ENCODE data around the gene PTPRT. TPM values are rescaled to one million over a fixed set of nuclear protein-coding genes. Genes with fewer than 3 reads are reported as not detected.

PTPRT gene
- total RNA-seq, 1 donor from 2014 or later, result 0.11 TPM

DNA sequence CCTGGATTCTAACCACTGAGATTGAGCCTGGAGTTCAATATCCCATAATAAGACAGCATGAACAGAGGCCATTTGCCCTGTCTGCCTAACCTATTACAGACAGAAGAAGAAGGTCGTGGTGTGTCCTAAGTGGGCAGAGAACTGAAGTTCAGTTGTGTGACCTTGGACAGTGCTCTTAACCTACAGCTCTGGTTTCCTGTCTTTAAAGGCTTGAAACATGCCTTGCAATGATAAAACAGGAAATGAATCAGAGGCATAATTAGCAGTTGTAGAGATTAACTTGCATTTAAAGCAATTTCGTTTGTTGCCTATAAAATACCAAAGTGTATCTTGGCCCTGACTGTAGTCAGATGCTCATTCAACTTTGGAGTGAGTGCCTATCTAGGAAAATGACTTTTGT, 1064.3 kb downstream of the PTPRT start:
- ATAC-seq (ENCODE audit: poor library complexity) (no peak), DNase-seq (no peak)
- intact Hi-C loops (cut with DNase I), result no loop called here

DNA sequence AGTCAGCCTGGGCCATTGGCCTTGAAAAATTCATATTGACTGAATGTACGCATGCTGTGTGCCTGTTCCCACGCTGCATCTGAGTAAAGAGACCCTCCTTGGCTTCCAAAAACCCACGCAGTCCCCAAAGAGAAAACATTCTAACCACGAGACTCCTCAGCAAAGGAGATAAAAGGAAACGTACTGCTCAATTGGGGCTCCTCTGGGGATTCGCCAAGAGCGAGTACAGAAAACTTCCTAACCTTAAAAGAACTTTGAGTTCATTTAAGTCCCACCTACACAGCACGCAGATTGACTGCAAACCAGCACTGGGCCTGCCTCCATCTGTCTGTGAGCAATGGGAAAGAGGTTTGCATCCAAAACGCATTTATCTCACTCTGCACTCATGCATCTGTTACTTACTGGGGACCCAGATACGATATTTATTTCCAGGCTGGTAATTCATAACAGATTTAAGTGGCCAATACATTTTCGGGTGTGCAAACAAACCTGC, 1065.7 kb downstream of the PTPRT start:
- ATAC-seq (ENCODE audit: poor library complexity) (peak; percentile 43), DNase-seq (no peak)
- intact Hi-C loops (cut with DNase I), result no loop called here

DNA sequence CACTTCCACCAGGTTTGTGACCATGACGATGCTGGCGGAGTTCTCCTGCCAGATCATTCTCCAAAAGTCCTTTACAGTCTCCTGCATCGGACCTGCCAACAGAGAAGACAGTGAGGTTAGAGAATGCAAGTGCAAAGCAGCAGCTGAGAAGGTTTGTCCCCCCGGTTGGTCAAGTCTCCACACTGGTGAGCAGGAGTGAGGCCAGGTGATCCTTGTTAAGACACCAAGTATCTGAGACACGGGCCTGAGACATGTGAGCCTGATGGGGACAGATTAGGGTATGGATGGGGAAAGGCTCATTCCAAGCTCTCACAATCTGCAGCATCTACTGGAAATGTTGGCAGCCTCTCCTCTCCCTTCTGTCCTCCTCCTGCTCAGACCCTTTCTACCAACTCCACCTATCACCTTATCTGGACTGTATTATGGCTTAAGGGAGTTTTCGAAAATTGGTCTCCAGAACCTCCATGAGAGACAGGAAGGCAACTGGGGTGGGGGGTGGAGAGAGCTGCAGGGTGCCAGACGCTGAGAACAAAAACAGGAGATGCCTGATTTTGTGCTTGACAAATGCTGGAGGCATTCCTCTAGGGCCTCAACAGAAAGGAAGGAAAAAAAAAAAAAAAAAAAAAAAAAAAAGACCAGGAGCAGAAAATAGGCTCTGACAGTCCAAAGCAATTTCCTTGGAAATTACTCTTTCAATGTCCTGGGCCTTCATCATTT, 1071.1 kb downstream of the PTPRT start:
- ATAC-seq (ENCODE audit: poor library complexity), result no peak
- DNase-seq, result no peak
- intact Hi-C loops (cut with DNase I), result no loop called here

- DNase-seq (no peak), ATAC-seq (ENCODE audit: poor library complexity) (no peak)
- intact Hi-C loops (cut with DNase I), result no loop called here
Measured at GRCh38 chr20:42118001-42118400, 1071.7 kb downstream of the PTPRT start.

- DNase-seq, result no peak
- no peak for ATAC-seq (ENCODE audit: poor library complexity)
- intact Hi-C loops (cut with DNase I), result no loop called here
Measured at GRCh38 chr20:42113236-42113635, 1076.5 kb downstream of the PTPRT start.

- intact Hi-C loops (cut with DNase I), result no loop called here
- DNase-seq, result no peak
- ATAC-seq (ENCODE audit: poor library complexity), result no peak
Measured at GRCh38 chr20:42112161-42112560, 1077.5 kb downstream of the PTPRT start.

- DNase-seq (no peak), ATAC-seq (ENCODE audit: poor library complexity) (no peak)
- intact Hi-C loops (cut with DNase I), result no loop called here
Measured at GRCh38 chr20:42111349-42111748, 1078.4 kb downstream of the PTPRT start.

DNA sequence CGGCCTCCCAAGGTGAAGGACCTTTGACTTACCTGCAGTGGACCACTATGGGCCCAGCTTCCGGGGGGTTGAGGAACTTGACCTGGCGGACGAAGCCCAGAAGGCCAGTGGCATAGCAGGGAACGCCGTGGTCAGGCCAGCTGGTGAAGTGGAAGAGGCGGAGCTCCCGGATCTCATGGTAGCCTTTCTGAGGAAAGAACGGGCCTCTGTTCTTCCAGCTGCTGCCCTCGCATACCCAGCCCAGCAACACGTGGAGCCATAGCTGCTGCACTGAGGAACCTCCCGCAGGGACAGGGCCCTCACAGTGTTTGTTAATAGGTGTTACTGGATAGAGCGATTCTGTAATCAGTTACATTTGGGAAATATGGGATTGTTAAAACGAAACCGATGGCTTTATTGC, 1079.4 kb downstream of the PTPRT start:
- intact Hi-C loops (cut with DNase I), result no loop called here
- DNase-seq (no peak), ATAC-seq (ENCODE audit: poor library complexity) (no peak)

DNA sequence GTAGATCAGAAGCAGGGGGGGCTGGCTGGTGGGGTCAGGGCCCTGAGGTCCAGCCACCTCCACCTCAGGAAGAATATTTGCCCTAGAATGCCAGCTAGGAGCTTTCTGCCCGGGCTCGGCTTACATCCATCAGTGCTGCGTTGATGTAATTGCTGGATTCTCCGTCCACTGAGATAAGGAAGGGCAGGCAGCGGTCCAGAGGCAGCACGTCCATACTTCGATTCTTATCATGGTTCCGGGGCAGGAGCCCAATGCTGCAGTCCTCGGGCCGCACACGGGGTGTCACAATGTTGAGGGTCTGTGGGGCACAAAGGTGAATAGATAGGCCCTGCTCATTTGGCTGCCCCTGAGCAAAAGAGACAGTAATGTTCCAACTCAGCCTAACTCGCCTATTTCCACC, 1087.7 kb downstream of the PTPRT start:
- intact Hi-C loops (cut with DNase I), result no loop called here
- DNase-seq (no peak), ATAC-seq (ENCODE audit: poor library complexity) (no peak)

DNA sequence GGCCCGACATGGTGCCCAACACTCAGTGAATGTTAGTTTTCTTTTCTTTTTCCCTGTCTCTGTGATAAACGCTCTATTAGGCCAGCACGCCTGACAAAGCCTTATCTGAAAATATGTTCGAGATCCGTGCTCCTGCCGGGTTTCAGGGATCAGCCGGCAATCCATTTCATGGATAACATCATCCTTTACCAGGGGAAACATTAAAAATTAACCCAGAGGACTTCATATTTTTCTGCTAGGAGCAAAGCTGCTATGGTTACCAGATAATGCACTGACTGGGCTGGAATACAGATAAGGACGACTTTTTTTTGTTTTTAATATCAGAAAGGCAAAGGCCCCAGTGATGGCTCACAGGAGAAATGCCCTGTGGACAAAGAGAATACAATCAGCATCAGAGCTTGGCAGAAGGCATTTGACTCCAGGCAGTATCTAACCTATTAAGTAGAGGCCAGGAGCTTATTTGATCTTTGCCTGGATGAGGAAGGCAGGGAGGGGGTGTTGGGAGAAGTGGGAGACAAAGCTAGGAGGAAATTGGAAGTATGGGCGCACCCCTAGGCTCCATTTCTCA, 1089.5 kb downstream of the PTPRT start:
- no peak for DNase-seq
- ATAC-seq (ENCODE audit: poor library complexity), result no peak
- intact Hi-C loops (cut with DNase I), result no loop called here

GRCh38 chr20:42099101-42099500, 1090.6 kb downstream of the PTPRT start:
- intact Hi-C loops (cut with DNase I), result no loop called here
- ATAC-seq (ENCODE audit: poor library complexity), result no peak
- no peak for DNase-seq

GRCh38 chr20:42098418-42098817, 1091.3 kb downstream of the PTPRT start:
- intact Hi-C loops (cut with DNase I), result no loop called here
- ATAC-seq (ENCODE audit: poor library complexity), result no peak

DNA sequence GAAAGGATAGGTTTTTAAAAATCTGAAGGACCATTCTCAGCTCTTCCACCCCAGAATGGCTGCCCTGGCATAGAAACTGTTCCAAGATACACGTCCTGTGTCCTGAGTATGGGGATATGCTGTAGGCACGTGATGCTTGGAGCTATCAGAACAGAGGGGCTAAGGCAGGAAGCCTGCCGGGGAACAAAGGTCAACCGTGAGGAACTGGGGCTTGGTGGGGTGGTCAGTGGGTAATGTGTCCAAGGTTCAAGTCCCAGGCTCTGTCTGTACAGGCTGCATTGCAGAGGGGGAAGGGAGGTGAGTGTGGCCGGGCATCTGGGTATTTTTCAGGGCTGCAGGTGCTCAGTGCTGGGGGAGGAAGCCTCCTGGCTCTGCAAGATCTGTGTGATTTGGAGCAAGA, 1092.0 kb downstream of the PTPRT start:
- no peak for DNase-seq
- ATAC-seq (ENCODE audit: poor library complexity), result no peak
- intact Hi-C loops (cut with DNase I), result no loop called here

More at GRCh38 chr20:42098418-42098817, 1091.3 kb downstream of the PTPRT start:
- DNase-seq, result no peak

GRCh38 chr20:42095221-42095620, 1094.5 kb downstream of the PTPRT start:
- no peak for DNase-seq
- intact Hi-C loops (cut with DNase I), result no loop called here

GRCh38 chr20:42093542-42094440, 1095.9 kb downstream of the PTPRT start:
- DNase-seq (no peak), ATAC-seq (ENCODE audit: poor library complexity) (no peak)
- intact Hi-C loops (cut with DNase I), result no loop called here

More at GRCh38 chr20:42095221-42095620, 1094.5 kb downstream of the PTPRT start:
- no peak for ATAC-seq (ENCODE audit: poor library complexity)

DNA sequence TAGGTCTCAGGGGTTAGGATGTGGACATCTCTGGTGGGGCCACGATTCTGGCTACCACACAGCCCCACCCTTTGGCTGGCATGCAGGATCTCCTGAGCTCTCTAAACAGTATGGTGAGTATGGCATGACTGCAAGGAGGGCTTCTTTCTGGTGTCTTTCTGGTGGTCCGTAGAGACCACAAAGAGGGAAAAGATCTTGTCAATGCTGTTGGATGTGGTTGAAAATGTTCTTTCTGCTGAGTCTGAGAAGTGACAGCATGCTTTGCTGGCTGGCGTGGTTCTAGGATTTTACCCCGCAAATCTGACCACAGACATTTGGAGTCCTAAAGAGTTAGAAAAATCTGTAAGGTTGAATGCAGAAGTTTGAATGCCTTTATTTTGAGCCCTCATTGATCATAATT, 1096.7 kb downstream of the PTPRT start:
- ATAC-seq (ENCODE audit: poor library complexity) (no peak), DNase-seq (no peak)
- intact Hi-C loops (cut with DNase I), result no loop called here

DNA sequence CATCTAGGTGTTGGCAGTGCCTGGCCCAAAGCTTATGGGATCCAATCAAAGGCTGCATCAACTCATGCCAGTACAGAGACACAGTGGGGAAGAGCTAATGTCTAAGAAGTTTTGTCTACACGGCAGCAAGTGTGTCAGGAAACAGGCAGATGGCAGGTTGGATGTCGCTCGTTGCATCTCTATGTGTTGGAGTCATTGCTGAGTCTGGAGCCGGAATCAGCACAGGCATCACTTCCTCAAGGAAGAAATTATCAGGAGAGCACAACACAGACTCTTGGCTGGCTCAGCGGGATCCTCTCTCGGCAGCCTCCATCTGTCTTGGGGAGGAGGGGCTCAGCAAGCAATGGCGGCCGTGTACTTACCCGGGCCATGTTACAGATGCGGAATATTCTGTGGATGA, 1104.3 kb downstream of the PTPRT start:
- DNase-seq (peak; percentile 42), ATAC-seq (ENCODE audit: poor library complexity) (no peak)
- intact Hi-C loops (cut with DNase I), result no loop called here

- ATAC-seq (ENCODE audit: poor library complexity) (peak; percentile 7), DNase-seq (no peak)
- intact Hi-C loops (cut with DNase I), result no loop called here
Measured at GRCh38 chr20:42083280-42083679, 1106.4 kb downstream of the PTPRT start.

DNA sequence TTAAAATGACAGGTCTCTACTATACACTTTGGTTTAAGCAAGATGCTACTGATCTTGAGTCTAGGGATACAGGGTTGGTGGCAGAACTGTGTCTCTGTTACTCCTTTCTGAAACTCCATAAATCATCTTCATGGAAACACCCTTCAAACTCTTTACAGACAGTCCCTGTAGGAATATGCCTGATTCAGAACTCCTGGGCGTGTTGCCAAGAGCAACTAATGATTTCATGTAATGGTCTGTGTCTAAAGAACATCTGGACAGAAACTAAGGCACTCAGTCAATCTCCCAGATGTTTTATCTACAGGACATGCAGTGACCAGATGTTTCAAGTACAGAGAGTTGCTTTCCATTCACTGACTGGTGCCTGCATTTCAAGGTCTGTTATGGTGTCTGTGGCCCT, 1107.1 kb downstream of the PTPRT start:
- ATAC-seq (ENCODE audit: poor library complexity) (peak; percentile 95), DNase-seq (peak; percentile 58)
- intact Hi-C loops (cut with DNase I), result no loop called here

GRCh38 chr20:42080956-42081355, 1108.8 kb downstream of the PTPRT start:
- ATAC-seq (ENCODE audit: poor library complexity) (no peak), DNase-seq (no peak)
- intact Hi-C loops (cut with DNase I), result no loop called here

Data from Right ventricle myocardium superior (tissue), 1 donor.